SJSA1 (cell line): ENCODE measurements around the gene IL17REL. TPM values are rescaled to one million over a fixed set of nuclear protein-coding genes. Genes with fewer than 3 reads are reported as not detected.

Experiments used
- DNase-seq, 2 experiments: peaks; one replicate each; pipeline ENCODE4 v3.0.0-alpha.2; 2015 to 2020; ENCODE audit warnings: low spot score in 2 of 2, low read depth in 1 of 2
- H3K27ac ChIP-seq: fragments of 250-450 bp; sonication (Bioruptor Pico); 2 replicates; pipeline ENCODE4 v1.5.1; 2020; ENCODE audit warnings: mild to moderate bottlenecking, moderate library complexity
- H3K27me3 ChIP-seq: fragments of 250-450 bp; sonication (Bioruptor Pico); replicated peaks from 2 replicates; pipeline ENCODE4 v1.5.1; 2020; ENCODE audit warnings: mild to moderate bottlenecking, moderate library complexity
- H3K36me3 ChIP-seq: fragments of 250-450 bp; sonication (Bioruptor Pico); 2 replicates; pipeline ENCODE4 v1.5.1; 2020; ENCODE audit warnings: mild to moderate bottlenecking
- H3K4me1 ChIP-seq: fragments of 250-450 bp; sonication (Bioruptor Pico); replicated peaks from 2 replicates; pipeline ENCODE4 v1.6.1; 2021; ENCODE audit warnings: mild to moderate bottlenecking
- H3K4me3 ChIP-seq: fragments of 250-450 bp; sonication (Bioruptor Pico); 2 replicates; pipeline ENCODE4 v1.5.1; 2020; ENCODE audit warnings: mild to moderate bottlenecking
- H3K9me3 ChIP-seq: fragments of 250-450 bp; sonication (Bioruptor Pico); replicated peaks from 2 replicates; pipeline ENCODE4 v1.5.1; 2020; ENCODE audit warnings: mild to moderate bottlenecking
- total RNA-seq: library from RNA; depleted of rRNA; stranded (reverse); fragments of >200 nt; shearing (Covaris generic); gene quantifications from 2 replicates; pipeline ENCODE4 v1.2.3, GENCODE V29; 2014

The IL17REL gene
- total RNA-seq, 1 experiment from 2014 or later: not detected

DNA sequence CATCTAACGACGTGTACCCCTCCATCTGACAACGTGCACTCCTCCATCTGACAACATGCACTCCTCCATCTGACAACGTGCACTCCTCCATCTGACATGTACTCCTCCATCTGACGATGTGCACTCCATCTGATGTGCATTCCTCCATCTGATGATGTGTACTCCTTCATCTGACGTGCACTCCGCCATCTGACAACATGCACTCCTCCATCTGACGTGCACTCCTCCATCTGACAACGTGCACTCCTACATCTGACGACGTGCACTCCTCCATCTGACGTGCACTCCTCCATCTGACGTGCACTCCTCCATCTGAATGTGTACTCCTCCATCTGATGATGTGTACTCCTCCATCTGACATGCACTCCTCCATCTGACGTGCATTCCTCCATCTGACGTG is 8.0 kb upstream of the IL17REL start:
- no peak overlapping the region for H3K4me3 ChIP-seq
- H3K27ac ChIP-seq: no peak overlapping the region
- peaks cover 41% of the 10 kb centered on the region for H3K27me3 ChIP-seq
- no peak for DNase-seq
- H3K4me1 ChIP-seq: no peaks in the 10 kb centered on the region
- H3K36me3 ChIP-seq: no peaks in the 10 kb centered on the region
- H3K9me3 ChIP-seq: no peaks in the 10 kb centered on the region

DNA sequence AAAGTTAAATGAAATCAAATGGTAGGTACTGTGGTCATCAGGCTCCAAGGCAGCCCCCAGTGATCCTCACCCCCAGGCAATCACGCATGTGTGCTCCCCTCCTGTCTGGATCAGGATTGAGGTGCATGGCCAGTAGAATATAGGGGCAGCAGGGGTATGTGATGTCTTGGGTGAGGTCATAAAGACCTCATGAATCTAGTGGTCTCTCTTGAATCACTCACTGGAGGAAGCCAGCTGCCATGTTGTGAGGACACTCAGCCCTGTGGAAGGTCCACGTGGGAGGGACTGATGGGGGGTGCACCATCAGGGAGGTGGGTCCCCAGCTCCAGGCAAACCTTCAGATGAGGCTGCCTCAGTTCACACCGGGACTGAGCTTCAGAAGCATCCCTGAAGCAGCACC is 6.8 kb upstream of the IL17REL start:
- H3K4me1 ChIP-seq: no peaks in the 10 kb centered on the region
- no peaks in the 10 kb centered on the region for H3K36me3 ChIP-seq

DNA sequence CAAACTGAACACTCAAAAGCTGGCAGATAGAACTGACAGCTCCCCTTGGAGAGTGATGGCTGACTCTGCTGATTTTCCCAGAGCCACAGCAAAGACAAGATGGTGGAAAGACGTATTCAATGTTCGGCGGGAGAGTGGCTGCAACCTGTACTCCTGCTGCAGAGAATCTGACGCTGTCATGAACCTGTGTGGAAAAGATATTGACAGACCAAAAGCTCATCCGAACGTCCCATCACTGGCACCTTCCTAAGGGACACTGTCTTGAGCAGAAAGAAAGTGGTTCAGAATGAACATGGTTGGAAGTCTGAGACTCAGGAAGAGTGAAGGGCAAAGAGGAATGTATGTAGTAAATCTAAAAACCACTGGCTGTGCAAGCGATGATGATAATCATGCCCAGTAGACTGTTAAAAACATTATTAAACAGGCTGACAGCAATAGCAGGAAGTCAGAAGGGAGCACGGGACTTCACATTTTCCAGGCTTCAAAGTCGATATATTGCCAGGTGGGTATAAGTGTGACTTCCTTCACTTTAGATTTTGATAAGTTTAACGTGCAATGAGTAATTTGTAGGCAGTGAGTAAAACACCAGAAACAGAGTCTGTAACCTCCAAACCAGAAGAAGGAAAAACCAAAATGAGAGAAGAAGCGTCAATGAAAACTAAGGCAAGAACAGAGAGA is 6.2 kb upstream of the IL17REL start:
- no peaks in the 10 kb centered on the region for H3K9me3 ChIP-seq
- peaks cover 38% of the 10 kb centered on the region for H3K27me3 ChIP-seq
- H3K36me3 ChIP-seq: no peaks in the 10 kb centered on the region
- no peak for DNase-seq
- H3K27ac ChIP-seq: no peak overlapping the region
- H3K4me1 ChIP-seq: no peaks in the 10 kb centered on the region
- H3K4me3 ChIP-seq: no peak overlapping the region

More for the DNA sequence above, 6.8 kb upstream of the IL17REL start:
- Histone ChIP-seq H3K9me3 (no peaks in the 10 kb centered on the region), H3K27me3 (peaks cover 38% of the 10 kb centered on the region), H3K27ac (no peak overlapping the region), H3K4me3 (no peak overlapping the region)
- no peak for DNase-seq

DNA sequence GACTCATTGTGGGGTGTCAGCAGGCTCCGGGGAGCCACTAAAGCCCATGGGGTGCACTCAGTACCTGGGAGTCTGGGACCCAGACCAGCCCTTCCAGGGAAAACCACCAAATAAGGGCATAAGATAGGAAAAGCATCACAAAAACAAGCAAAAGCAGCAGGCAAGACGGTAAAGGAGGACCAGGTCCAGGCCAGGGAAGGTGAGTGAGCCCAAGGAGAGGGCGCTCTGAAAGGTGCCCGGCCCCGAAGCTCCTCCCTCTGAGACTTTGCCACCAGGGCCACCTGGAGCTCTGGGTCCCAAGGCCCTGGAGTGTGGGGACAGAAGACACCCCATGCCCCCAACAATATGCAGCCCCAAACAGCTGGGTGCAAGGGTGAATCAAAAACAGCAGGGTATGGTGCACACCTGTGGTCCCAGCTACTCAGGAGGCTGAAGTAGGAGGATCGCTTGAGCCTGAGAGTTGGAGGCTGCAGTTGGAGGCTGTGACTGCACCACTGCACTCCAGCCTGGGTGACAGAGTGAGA is 5.2 kb upstream of the IL17REL start:
- H3K4me3 ChIP-seq: no peak overlapping the region
- H3K27me3 ChIP-seq: peaks cover 46% of the 10 kb centered on the region
- H3K9me3 ChIP-seq: no peaks in the 10 kb centered on the region
- H3K36me3 ChIP-seq: no peaks in the 10 kb centered on the region
- H3K4me1 ChIP-seq: no peaks in the 10 kb centered on the region
- H3K27ac ChIP-seq: no peak overlapping the region
- DNase-seq: no peak

DNA sequence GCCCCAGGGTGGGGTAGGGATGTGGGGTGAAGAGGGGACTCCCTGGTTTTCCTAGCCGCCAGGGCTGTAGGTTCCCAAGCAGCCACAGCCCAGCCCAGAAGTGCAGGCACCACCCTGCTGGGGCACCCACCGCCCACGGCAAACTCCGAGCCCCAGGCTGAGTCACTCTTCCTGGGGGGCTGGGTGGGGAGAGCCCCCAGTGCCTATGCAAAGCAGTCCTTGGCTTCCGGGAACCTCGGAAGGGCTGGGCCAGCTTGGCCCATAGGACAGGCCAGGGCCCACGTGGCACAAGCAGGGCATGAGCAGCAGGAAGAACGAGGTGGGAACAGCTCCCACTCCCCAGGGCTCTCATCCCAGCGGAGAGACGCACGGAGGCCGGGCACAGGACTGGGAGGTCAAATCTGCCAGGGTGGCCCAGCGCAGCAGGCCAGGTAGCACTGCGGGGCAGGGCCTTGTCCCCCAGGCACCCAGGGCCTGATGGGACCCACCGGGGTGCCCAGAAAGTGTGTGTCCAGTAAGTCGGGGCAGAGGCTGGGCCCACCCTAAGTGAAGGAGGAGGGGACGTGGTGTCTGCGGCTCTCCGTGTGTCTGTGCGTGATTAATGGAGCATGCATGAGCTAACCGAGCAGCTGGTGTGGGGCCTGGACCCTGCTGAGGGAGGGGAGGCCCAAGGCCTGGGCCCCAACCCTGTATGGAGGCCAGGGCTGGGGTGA is 4.6 kb upstream of the IL17REL start:
- no peak for DNase-seq
- Histone ChIP-seq H3K36me3 (no peaks in the 10 kb centered on the region), H3K27ac (no peak overlapping the region), H3K27me3 (peaks cover 52% of the 10 kb centered on the region), H3K4me3 (no peak overlapping the region), H3K9me3 (no peaks in the 10 kb centered on the region), H3K4me1 (no peaks in the 10 kb centered on the region)

DNA sequence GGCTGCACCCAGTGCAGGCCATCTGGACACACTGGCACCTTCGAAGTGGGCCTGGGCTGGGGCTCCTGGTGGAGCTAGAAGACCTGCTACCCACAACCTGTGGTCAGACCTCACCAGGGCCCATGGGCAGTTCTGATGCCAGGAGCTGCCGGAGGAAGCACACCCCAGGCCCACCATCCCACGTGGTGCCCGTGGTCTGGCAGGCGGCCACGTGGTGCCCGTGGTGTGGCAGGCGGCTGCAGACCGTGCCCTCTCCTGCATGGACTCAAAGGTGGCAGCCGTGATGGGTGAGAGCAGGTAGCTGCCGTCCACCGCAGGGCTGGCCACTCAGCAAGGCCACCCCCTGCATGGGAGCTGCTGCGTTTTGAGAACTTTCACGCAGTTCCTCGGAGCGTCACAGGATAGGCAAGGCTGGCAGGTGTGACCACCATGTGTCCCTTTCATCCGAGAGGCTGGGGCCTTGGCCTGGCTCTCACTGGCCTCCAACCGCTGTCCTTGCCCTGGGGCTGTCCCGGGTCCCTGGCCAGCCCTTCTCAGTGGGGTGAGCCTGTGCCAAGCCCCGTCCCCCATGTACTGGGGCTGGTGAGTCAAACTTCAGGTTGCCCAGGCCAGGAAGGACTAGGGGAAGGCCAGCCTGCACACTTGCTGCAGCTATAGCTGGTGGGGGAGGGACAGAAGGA is 3.9 kb upstream of the IL17REL start:
- Histone ChIP-seq H3K4me1 (no peaks in the 10 kb centered on the region), H3K36me3 (no peaks in the 10 kb centered on the region), H3K27ac (no peak overlapping the region), H3K9me3 (no peaks in the 10 kb centered on the region), H3K4me3 (no peak overlapping the region), H3K27me3 (peaks cover 59% of the 10 kb centered on the region)
- no peak for DNase-seq

DNA sequence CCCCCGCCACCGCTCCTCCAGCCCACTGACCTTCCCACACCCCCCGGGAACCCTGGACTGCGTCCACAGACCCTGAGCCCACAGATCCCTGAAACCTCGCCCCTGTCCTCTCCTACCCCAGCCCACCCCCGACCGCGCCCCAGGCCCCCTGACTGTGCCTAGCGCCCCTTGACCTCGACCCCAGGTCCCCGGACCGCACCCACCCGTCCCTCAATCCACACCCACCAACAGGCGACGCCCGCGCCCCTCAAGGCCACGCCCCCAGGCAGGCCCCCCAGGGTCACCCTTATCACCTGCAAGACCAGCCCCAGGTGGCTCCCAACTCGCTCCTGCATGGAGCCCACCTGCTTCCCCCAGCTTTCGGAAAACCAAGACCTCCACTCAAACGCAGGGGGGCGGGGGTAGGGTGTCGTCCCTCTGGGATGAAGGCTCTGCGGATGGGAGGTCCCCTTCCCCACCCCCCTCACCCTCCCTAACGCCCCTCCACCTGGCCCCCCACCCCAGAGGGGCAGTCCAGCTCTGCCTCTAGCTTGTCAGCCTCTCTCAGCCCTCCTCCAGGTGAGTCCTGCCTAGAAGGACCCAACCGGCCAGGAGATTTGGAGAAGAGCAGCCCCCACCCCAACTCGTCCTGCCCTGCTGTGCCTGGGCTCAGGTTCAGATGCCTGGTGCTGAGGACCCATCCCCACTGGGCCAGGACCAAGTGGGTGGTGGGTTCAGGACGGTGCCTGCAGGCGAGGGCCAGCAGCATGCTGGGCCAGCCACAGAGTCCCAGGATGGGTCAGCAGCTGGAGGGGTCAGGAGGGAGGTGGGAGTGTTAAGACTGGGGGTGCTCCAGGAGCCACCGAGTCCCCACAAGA is 3.1 kb upstream of the IL17REL start:
- Histone ChIP-seq H3K4me1 (no peaks in the 10 kb centered on the region), H3K4me3 (no peak overlapping the region), H3K27ac (no peak overlapping the region), H3K36me3 (no peaks in the 10 kb centered on the region), H3K9me3 (no peaks in the 10 kb centered on the region), H3K27me3 (peaks cover 65% of the 10 kb centered on the region)
- DNase-seq: no peak

DNA sequence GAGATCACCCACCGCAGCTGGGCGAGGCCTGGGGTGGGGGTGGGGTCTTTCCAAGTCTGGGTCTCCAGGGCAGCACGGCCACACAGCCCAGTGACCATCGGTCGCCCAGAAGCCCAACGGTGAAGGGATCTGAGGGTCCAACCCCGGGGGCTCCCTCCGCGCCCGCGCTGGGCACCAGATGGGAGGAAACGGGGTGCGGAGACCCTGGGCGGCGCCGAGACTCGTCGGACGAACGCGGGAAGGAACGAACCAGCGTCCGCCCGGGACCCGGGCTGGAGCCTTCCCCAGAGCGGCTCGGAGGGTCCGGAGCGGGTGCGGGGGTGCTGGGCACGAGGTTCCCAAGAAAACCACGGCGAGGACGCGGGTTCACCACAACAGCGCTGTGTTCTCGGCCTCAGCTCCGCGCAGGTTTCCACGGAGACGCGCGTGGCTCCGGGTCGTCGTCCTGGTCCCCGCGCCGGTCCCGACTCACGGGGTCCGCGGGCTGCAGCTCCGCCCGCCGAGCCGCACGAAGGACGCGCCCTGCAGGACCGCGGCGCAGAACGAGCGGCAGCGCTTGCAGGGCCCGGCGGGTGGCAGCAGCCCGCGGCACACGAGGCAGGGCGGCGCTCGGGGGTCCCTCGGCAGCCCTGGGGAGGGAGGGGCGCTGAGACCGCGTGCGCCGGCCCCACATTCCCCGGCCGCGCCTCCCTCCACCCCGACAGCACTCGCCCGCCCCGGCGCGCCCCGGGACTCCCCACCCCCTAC is 2.3 kb upstream of the IL17REL start:
- Histone ChIP-seq H3K9me3 (no peaks in the 10 kb centered on the region), H3K4me1 (no peaks in the 10 kb centered on the region), H3K27me3 (peaks cover 71% of the 10 kb centered on the region), H3K4me3 (no peak overlapping the region), H3K27ac (no peak overlapping the region), H3K36me3 (no peaks in the 10 kb centered on the region)
- peak in 1 of 2 experiments; percentile 44 for DNase-seq

DNA sequence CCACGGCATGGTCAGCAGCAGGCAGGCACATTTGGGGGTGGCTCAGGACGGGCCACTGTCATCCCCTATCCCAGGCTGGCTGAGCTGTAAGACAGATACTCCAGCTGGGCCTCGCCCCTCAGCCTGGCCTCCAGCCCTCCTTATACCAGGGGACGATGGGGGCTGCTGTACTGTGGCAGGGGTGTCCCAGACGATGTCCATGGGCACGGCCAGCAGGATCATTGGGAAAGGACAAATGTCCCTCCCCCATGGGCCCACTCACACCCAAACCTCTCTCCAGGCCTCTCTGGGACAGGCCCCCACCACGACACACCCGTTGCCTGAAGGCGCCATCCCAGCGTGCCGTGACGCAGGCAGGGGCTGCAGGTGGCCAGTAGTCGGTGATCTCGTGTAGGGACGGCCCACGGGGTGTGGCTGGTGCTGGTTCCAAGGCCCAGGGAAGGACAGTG is 1.5 kb upstream of the IL17REL start:
- Histone ChIP-seq H3K4me3 (no peak overlapping the region), H3K9me3 (no peaks in the 10 kb centered on the region), H3K27me3 (peaks cover 71% of the 10 kb centered on the region), H3K27ac (no peak overlapping the region), H3K4me1 (no peaks in the 10 kb centered on the region), H3K36me3 (no peaks in the 10 kb centered on the region)
- DNase-seq: no peak

DNA sequence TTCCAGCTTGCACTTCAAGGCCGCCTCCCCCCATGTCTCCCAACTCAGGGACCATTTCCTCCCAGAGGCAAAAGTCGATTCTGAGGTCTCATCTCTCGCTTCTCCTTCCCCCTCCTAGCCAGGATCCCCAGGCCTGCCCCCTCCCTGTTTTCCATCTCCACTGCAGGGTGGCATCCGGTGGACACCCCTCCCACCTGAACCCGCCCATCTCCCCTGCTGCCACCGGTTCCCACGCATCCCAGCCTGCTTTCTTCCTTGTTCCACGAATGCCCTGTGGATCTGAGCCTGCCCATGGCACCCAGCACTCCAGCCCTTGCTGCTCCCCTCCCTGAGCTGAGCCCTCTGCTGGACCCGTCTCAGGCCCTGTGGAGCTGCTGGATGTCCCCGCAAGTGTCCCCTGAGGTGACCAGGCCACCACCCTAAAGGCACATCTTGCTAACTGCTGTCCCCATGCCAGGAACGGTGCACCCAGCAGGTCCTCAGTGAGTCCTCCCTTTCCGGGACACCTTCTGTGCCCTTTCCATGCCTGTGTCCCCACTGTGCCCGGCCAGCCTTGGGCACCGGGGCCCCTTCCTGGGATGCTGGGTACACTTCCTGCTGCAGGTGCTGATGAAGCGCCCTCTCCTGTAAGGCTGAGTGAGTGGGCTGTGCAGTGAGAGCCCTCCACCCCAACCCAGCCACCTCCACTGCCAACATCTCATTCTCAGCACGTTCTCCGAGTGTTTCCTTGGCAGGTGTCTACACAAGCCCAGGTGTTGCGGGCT is 936 bp downstream of the IL17REL start:
- H3K27ac ChIP-seq: no peak overlapping the region
- peaks cover 55% of the 10 kb centered on the region for H3K27me3 ChIP-seq
- H3K36me3 ChIP-seq: no peaks in the 10 kb centered on the region
- H3K4me3 ChIP-seq: no peak overlapping the region
- H3K9me3 ChIP-seq: no peaks in the 10 kb centered on the region
- DNase-seq: no peak
- H3K4me1 ChIP-seq: no peaks in the 10 kb centered on the region

DNA sequence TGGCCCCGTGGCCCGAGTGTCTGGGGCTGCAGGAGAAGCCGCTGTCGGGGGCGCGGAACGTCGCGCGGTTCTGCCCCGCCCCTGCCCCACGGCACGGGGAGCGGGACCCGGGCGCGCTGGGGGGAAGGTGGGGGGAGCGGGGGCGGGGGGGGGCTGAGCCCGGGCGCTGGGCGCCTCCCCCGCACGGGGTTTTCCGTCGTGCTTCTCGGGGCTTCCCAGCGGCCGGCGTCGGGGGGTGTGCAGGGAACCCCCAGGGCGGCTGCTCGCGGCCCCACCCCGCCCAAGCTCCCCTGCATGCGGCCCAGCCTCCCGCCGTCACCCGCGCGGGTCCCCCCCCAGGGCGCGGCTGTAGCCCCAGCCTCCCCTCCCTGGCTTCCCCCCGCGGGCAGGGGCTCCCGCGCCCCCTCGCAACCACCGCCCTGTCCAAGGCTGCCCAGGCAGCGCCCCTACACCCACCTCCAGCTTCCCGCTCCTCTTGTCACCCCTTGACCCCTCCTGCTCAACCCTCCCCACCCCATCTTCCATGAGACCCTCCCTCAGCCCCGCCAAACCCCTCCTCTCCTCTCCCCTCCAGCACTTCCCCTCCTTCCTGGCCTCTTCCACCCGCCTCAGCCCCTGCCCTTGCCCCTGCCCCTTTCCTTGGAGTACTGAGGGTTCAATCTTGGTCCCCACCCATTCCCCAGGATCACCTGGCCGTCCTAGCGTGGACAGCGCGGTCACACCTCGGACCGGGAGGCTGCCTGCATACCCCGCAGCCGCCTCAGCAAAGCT is 1.7 kb downstream of the IL17REL start:
- H3K9me3 ChIP-seq: no peaks in the 10 kb centered on the region
- H3K27me3 ChIP-seq: peaks cover 49% of the 10 kb centered on the region

More for the DNA sequence above, 1.7 kb downstream of the IL17REL start:
- Histone ChIP-seq H3K36me3 (no peaks in the 10 kb centered on the region), H3K4me3 (no peak overlapping the region), H3K27ac (no peak overlapping the region), H3K4me1 (no peaks in the 10 kb centered on the region)
- no peak for DNase-seq
